Stimulated activated CD8-positive, alpha-beta memory T cell treated with anti-CD3 and anti-CD28 coated beads, Interleukin-15, amount 100 ng/mL, for 4 hours (primary cell): ENCODE data around the gene MAGOHB.
"Not testable (repeated sequence)": the region's sequence is repeated elsewhere in the genome, so short reads cannot be mapped to it uniquely, and the experiment has no call there.

Experiments
- DNase-seq, 2 donors: peaks; one replicate each; pipeline ENCODE4 v3.0.0-alpha.2; 2020; ENCODE audit warnings: low read depth in 2 of 2

The MAGOHB gene

GRCh38 chr12:10612110-10612509, 1.3 kb downstream of the MAGOHB start:
- DNase-seq = no peak

- not testable (repeated sequence) for DNase-seq
Observed at GRCh38 chr12:10611258-10611657, 2.2 kb downstream of the MAGOHB start.

GRCh38 chr12:10610188-10610587, 3.2 kb downstream of the MAGOHB start:
- no peak for DNase-seq

GRCh38 chr12:10607885-10608458, 5.4 kb downstream of the MAGOHB start:
- no peak for DNase-seq

GRCh38 chr12:10601860-10602259, 11.5 kb downstream of the MAGOHB start:
- no peak for DNase-seq

- no peak for DNase-seq
Observed at GRCh38 chr12:10600988-10601387, 12.4 kb downstream of the MAGOHB start.

DNA sequence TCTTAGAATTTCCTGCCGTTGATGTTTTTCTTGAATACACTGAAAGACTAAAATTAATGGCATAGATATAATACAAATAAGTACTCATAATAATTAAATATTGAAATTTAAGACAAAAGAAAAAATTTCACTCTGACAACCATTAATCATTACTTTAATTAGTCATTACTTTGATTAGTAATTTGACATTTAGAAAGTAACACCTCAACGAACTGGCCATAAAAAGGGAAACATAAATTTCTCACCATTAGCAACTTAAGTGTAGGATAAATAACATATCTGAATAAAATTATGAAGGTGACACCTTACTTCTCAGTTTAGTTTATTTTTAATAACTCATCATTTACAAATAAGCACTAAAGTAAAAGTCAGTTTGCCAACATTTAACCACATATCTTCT, 17.5 kb downstream of the MAGOHB start:
- no peak for DNase-seq

GRCh38 chr12:10590966-10591365, 22.4 kb downstream of the MAGOHB start:
- DNase-seq = no peak

GRCh38 chr12:10584415-10584814, 29.0 kb downstream of the MAGOHB start:
- DNase-seq = no peak

- no peak for DNase-seq
Observed at GRCh38 chr12:10582704-10583103, 30.7 kb downstream of the MAGOHB start.

GRCh38 chr12:10582133-10582532, 31.3 kb downstream of the MAGOHB start:
- not testable (repeated sequence) for DNase-seq

DNA sequence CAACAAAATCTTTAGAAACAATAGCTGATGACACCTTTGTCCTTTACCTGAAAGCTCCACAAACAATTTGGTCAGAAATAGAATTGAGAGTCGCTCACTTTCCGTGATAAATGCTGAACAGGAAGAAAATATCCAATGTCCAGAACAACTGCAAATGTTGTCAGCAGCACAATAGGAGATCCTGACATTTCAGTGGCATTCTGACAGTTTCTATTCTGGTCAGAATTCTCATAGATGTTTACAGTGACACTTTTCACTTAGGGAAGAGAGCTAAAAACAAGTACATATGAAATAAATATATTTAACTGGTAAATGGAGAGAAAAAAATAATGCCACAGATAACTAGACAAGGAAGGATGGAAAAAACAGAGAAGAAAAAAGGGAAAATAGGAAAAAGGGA, 39.1 kb downstream of the MAGOHB start:
- no peak for DNase-seq

DNA sequence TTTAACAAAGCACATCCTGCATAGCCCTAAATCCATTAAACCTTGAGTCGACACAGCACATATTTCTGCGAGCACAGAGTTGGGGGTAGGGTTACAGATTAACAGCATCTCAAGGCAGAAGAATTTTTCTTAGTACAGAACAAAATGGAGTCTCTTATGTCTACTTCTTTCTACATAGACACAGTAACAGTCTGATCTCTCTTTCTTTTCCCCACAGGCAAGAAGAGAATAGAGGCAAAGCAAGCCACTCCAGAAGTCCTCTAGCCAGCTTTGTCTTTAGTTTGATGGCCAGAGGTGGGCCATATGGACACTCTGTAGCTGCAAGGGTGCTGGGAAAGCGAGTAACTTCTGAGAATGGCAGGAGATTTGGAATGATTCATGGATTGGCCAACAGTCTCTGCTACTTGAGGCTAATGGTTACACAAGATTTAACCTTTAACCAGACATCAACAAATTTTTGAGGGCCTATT, 41.4 kb downstream of the MAGOHB start:
- not testable (repeated sequence) for DNase-seq

- DNase-seq = no peak
Observed at GRCh38 chr12:10571141-10571540, 42.3 kb downstream of the MAGOHB start.

DNA sequence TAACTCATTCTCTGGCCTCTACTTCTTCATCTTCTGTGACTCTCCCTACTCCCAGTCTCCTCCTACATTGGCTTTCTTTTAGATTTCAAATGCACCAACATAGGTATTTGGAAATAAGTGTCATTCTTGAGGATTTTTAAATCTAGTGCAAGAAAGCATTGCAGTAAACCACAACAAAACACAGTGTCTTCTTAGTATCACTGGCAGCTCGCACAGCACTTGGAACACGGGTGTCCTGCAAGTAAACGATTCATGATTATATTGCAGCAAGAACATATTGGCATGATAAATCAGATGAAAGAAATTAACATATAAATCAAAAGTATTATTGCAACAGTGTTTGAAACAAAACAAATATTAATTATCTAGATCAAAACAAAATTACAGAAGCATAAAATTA, 45.6 kb downstream of the MAGOHB start:
- no peak for DNase-seq

DNA sequence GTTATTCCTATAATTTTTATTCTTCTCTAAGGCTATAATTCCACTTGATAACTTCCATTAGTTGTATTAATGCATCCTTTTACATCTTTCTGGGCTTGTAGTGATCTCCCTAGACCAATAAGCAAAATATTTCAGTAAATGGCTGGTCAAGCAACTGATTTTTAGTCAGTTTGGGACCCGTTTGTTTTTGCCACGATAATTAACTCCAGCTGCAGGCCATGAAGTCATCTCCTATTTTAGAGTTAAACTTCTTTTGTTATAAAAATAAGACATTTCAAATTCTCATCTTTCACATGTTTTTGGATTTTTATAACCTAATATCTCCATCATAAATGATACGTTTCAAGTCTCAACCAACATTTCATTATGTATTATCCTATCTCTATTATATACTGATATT, 49.4 kb downstream of the MAGOHB start:
- DNase-seq = no peak

GRCh38 chr12:10563002-10563401, 50.4 kb downstream of the MAGOHB start:
- no peak for DNase-seq

DNA sequence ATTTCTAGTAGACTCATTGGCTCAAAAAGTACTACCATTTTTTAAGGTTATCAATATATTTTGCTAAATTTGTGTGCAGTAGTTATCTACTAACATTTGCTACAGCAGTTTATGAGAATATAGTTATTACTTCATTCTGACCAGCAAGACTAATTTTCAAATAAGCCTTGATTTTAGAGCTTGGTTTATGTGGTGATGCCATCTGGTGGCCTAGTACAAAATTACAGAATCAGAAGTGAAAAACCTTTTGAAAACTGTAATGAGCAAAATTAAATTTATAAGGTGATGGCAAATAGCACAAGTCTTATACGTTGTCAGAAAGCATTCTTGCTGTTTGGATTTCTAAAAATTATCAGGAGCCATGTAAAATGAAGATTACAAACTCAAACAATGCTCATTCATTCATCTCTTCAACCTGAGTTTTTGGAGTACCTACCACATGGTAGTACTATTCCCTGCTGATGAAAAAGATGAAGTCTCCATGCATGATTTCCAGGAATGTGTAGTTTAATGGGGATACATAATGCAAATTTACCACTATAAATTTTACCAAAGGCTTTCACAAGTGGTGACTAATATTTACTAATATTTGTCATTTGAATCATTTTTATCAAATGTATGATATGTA, 51.0 kb downstream of the MAGOHB start:
- no peak for DNase-seq

- DNase-seq = no peak
Observed at GRCh38 chr12:10559244-10559643, 54.2 kb downstream of the MAGOHB start.

DNA sequence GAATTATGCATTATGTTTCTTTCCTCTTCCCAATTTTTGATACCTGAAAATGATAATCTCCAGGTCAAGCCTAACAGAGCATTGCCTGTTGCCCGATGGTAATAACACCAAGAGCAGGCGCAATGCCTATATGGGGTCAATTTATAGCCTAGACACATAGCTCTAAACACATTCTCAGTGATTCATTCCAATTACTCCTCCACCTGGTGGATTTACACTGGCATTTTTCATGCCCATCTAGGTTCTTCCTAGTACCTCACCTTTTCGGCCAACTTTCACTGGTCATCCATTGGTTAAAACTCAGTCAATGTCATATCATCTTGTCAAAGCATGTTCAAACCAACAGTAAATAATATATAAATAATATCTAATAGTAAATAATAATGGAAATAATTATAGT, 54.6 kb downstream of the MAGOHB start:
- no peak for DNase-seq

DNA sequence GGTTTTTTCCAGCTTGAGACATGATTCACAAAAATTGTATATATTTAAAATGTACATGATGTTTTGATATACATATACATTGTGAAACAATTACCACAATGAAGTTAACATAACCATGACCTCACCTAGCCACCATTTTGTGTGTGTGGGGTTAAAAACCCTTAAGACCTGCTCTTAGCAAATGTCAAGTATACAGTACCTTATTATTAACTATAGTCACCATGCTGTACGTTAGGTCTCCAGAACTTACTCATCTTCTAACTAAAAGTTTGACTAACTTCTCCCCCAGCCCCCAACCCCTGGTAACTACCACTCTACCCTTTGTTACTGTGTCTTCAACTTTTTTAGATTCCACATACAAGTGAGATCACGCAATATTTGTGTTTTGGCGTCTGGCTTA, 55.1 kb downstream of the MAGOHB start:
- DNase-seq = no peak

DNA sequence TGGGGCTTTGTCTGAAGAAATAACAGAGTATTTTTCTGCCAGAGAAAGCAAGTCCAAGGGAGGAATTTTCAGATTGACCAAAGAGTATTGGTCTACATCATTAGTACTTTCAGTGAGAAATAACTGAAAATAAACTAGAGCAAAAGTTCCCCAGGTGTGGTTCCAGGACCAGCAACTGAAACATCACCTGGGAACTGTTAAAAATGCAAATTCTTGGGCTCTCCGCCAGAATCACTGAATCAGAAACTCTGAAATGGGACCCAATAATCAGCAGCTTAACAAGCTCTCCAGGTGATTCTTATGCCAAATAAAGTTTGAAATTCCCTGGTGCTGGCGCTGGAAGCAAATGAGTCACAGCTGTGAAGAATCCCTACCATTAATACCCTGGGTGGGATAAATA, 55.6 kb downstream of the MAGOHB start:
- no peak for DNase-seq

DNA sequence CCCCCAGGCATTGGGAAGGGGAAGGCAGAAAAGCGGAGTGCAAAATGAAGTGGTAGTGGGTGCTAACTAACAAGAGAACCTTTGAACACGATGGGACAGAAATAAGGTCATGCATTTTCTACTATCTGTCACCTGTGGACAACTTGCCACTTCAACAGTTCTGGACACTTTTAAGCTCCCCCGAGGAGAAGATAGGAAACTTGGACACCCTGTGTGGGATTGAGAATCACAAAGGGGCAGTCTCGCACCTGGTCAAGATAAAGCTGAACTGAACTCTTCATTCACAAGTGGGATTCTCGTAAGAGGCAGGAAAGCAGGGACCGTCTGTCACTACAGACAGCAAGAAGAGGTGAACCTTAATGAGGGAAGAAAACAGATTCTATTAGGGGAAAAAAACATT, 56.1 kb downstream of the MAGOHB start:
- DNase-seq = no peak
